GM10266 (cell line): Measurements from ENCODE around the gene FCN1.

Experiments used
- DNase-seq: peaks from one replicate; pipeline ENCODE4 v3.0.0; 2012; ENCODE audit errors: extremely low spot score
- TF ChIP-seq, protein P1 (sequence below): IDR thresholded peaks from 2 replicates; pipeline ENCODE4 v1.5.1; 2012; ENCODE audit warnings: mild to moderate bottlenecking, low read depth; ENCODE audit not compliant: control insufficient read depth, insufficient read depth; ENCODE audit errors: missing control alignments

FCN1 gene

DNA sequence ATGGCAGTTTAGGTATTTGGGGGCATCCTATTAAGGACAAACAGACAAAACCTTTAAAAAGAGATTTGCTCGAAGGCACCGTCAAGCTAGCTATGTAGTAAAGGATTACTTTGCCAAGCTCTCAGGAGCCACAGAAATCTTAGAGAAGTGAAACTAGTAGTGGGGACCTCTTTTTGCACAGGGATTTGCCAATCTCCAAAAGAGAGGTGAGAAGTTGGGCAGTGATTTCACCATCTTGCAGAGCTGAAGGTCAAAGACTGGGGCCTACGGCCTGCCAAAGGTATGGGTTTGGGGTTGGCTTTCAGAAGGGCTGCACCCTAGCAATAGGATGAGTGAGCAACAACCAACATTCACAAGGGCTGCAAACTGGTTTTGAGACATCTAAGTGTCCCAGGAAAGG lies 1.6 kb upstream of the FCN1 start:
- no peak for DNase-seq
- TF ChIP-seq, protein P1, sequence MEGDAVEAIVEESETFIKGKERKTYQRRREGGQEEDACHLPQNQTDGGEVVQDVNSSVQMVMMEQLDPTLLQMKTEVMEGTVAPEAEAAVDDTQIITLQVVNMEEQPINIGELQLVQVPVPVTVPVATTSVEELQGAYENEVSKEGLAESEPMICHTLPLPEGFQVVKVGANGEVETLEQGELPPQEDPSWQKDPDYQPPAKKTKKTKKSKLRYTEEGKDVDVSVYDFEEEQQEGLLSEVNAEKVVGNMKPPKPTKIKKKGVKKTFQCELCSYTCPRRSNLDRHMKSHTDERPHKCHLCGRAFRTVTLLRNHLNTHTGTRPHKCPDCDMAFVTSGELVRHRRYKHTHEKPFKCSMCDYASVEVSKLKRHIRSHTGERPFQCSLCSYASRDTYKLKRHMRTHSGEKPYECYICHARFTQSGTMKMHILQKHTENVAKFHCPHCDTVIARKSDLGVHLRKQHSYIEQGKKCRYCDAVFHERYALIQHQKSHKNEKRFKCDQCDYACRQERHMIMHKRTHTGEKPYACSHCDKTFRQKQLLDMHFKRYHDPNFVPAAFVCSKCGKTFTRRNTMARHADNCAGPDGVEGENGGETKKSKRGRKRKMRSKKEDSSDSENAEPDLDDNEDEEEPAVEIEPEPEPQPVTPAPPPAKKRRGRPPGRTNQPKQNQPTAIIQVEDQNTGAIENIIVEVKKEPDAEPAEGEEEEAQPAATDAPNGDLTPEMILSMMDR = no peak

DNA sequence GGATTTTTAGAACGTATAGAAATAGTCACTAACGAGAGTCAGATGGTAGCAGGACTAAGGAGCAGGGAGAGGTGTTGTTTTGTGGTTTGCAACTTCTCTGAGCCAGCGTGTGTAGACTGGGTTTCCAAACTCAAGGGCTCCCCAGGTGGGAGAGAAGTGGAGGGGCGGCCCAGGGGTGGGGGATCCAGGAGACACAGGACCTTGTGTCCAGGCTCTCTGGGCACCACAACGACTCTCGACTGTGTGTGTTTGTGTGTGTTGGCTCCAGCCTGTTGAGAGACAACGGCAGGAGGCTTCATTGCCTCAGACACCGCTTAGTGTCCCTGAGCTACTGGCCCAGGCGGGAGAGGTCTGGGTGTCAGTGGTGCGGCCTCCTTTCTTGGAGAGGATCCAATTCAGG lies 934 bp upstream of the FCN1 start:
- TF ChIP-seq, protein P1 = no peak
- no peak for DNase-seq

DNA sequence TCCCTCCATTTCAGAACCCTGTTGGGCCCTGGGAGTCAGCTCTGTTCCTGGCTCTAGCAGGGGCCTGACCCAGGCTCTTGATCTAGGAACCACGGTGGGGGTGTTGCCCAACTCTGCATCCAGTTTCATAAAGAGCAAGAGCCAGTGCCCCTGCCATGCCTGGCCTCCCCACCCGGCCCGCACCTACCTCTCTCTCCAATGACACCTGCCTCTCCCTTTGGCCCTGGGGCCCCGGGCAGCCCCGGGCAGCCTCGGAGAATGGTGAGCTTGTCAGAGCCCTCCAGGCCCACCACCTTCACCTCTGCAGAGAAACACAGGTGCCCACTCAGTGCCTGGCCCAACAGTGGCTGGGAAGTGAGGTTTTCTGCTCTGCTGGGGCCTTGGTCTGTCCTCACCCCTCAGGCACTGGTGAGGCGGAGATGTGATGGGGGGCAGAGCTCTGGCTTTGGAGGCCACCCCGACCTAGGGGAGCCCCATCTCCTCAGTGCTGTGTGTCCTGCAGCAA lies 1.5 kb downstream of the FCN1 start:
- TF ChIP-seq, protein P1 = no peak
- no peak for DNase-seq

DNA sequence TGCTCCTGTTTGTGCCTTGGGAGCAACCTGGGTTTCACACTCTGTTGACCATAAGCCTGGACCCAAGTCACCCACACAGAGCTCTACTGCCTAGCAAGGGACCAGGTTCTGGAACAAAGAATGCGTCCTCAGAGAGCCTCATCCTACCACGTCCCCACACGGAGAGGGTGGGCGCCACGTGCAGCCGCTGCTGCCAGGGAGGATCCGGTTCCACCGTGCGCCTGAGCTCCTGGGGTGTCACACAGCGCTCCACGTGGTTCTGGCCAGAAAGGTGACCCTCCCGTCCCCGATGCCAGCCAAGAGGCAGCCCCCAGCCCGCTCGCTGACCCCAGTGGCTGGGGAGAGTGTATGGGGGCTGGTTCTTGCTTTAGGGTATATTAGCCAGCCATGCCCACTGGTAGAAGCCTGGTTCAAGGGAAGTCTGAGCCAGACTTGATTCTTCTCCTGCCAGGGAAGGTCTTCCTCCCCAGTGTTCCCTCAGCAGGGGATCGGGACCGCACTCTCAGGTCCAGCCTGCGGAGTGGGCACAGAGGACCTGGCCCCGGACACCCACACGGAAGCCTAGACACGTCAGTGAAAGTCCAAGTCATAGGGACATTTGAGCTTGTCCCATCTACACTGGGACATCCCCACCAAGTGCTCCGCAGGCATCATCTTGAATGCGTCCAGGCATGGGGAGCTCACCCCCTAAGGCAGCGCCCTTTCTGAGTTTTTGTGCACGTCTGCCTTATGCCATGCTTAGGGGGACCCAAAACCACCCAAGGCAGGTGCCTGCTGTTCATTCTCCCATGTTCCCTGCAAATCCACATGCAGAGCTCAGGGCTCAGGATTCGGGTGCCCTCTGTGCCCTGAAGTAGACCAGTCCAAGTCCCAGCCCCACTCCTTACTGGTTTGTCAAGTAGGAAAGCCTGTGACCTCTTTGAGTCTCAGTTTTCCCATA lies 2.4 kb downstream of the FCN1 start:
- TF ChIP-seq, protein P1 = no peak
- DNase-seq = no peak

DNA sequence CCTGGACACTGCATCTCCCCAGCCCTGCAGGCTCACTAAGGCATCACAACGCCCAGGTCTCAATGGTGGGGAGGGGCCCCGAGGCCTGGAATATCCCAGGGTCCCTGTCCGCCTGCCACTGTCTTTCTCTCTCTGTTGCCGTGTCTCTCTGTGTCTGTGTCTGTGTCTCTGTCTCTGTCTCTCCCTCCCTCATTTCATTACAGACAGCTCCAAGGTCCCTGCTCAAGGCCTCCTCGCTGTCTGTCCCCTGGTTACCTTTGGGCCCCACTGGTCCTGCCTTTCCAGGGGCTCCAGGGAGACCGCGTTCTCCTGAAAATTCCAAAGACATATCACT lies 3.2 kb downstream of the FCN1 start:
- TF ChIP-seq, protein P1 = no peak
- no peak for DNase-seq

DNA sequence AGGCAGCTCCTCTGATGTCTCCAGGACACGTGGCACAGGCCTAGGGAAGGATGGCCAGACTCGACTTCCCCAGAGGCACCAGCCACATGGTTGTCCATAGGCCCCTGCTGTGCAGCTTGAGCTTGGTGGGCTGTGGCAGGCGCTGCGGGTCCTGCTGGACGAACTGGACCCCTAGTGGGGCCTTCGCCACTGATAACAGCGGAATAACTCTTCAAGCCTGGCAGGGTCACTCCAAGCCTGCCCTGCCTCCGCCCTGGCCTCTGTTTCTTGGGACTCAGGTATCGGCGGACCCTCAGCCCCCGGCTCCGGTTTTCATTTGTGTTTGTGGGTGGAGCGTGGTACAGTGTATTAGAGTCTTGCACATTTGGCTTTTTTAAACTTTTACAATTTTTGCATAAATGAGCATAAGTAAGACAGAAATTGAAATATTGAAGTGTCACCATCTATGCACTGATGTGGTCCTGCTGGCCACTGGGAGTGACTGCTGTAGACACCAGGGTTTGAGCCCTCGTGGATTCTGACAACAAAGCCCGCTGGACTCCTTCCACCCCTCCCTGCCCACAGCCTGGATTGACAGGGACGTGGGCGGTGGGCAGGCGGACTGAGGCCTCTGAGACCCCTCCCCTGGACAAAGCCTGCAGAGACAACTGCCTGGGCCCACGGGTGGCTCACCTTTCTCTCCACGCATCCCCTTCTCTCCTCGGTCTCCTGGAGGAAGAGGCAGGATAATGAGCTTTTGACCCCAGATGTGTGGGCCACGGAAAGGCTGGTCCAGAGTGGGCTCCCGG lies 3.8 kb downstream of the FCN1 start:
- no peak for DNase-seq
- TF ChIP-seq, protein P1 = no peak
